Measurements from ENCODE around the gene SH3RF2.

SH3RF2 gene

GRCh38 chr5:146042628-146043279 lies 106.4 kb downstream of the SH3RF2 start:
- peak; percentile 78 for DNase-seq (ENCODE audit: low read depth, low spot score)

- no peak for DNase-seq (ENCODE audit: low read depth, low spot score)
Measured at GRCh38 chr5:146043722-146044121, 107.3 kb downstream of the SH3RF2 start.

GRCh38 chr5:146047396-146047795 lies 111.0 kb downstream of the SH3RF2 start:
- DNase-seq (ENCODE audit: low read depth, low spot score) = peak; percentile 66

GRCh38 chr5:146048994-146049703 lies 112.8 kb downstream of the SH3RF2 start:
- DNase-seq (ENCODE audit: low read depth, low spot score) = peak; percentile 85

- DNase-seq (ENCODE audit: low read depth, low spot score) = no peak
Measured at GRCh38 chr5:146049704-146050026, 113.3 kb downstream of the SH3RF2 start.

- no peak for DNase-seq (ENCODE audit: low read depth, low spot score)
Measured at GRCh38 chr5:146050086-146050485, 113.7 kb downstream of the SH3RF2 start.

GRCh38 chr5:146051678-146052077 lies 115.3 kb downstream of the SH3RF2 start:
- DNase-seq (ENCODE audit: low read depth, low spot score) = peak; percentile 36

- no peak for DNase-seq (ENCODE audit: low read depth, low spot score)
Measured at GRCh38 chr5:146052780-146053179, 116.4 kb downstream of the SH3RF2 start.

GRCh38 chr5:146055432-146055831 lies 119.1 kb downstream of the SH3RF2 start:
- no peak for DNase-seq (ENCODE audit: low read depth, low spot score)

- DNase-seq (ENCODE audit: low read depth, low spot score) = no peak
Measured at GRCh38 chr5:146059460-146060220, 123.3 kb downstream of the SH3RF2 start.

GRCh38 chr5:146060221-146060585 lies 123.8 kb downstream of the SH3RF2 start:
- no peak for DNase-seq (ENCODE audit: low read depth, low spot score)

GRCh38 chr5:146066968-146067367 lies 130.6 kb downstream of the SH3RF2 start:
- no peak for DNase-seq (ENCODE audit: low read depth, low spot score)

GRCh38 chr5:146068206-146068605 lies 131.8 kb downstream of the SH3RF2 start:
- no peak for DNase-seq (ENCODE audit: low read depth, low spot score)

- DNase-seq (ENCODE audit: low read depth, low spot score) = no peak
Measured at GRCh38 chr5:146068977-146069779, 132.8 kb downstream of the SH3RF2 start.

- no peak for DNase-seq (ENCODE audit: low read depth, low spot score)
Measured at GRCh38 chr5:146069780-146070099, 133.4 kb downstream of the SH3RF2 start.

GRCh38 chr5:146070746-146071145 lies 134.4 kb downstream of the SH3RF2 start:
- no peak for DNase-seq (ENCODE audit: low read depth, low spot score)

- no peak for DNase-seq (ENCODE audit: low read depth, low spot score)
Measured at GRCh38 chr5:146071171-146071570, 134.8 kb downstream of the SH3RF2 start.

GRCh38 chr5:146072595-146072994 lies 136.2 kb downstream of the SH3RF2 start:
- no peak for DNase-seq (ENCODE audit: low read depth, low spot score)

- DNase-seq (ENCODE audit: low read depth, low spot score) = no peak
Measured at GRCh38 chr5:146073239-146073900, 137.0 kb downstream of the SH3RF2 start.

GRCh38 chr5:146076028-146076427 lies 139.7 kb downstream of the SH3RF2 start:
- no peak for DNase-seq (ENCODE audit: low read depth, low spot score)

GRCh38 chr5:146076455-146076854 lies 140.1 kb downstream of the SH3RF2 start:
- no peak for DNase-seq (ENCODE audit: low read depth, low spot score)

- no peak for DNase-seq (ENCODE audit: low read depth, low spot score)
Measured at GRCh38 chr5:146078566-146078965, 142.2 kb downstream of the SH3RF2 start.
